NCI-H2171 (cell line): ENCODE data around the gene ANKRD66.

Experiments
- DNase-seq: peaks from one replicate; lab custom pipeline; 2025; lab: John Stamatoyannopoulos, UW

Gene ANKRD66

DNA sequence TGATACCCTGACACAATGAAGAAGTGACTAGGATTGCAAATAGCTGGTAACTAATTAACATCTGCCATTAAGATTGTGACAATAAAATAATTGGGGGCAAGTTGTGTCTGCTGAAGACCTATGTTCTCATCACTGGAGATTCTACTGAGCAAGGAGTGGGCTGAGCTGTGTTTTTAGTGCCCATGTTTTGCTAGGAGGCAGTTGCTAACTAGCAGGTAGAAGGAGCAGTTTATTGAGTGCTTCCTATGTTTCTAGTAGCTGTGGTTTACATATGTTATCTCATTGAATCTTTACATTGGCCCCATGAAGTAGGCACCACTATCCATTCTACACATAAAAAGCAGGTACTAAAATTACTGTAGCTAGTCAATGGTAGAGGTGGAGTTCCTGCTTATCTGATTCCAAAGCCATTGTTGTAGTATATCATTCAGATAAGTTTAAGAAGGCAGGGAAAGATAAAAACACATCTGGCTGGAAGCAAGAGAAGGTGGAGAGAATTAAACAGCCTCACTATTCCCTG lies 43.7 kb downstream of the ANKRD66 start:
- DNase-seq = no peak

DNA sequence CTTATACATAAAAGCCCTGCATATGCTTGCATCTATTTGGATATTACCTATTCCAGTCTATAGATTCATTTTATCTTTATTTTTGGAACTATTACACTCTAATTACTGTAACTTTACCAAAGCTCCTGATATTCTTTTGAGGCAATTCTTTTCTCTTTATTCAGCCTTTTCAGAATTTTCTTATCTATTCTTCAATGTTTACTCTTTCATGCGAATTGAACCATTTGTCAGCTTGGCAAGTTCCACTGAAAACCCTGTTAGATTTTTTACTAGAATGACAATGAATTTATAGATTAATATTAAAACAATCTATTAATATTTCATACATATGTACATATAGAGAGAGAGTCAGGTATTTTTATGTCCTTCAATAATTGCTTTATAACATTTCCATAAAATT lies 45.9 kb downstream of the ANKRD66 start:
- DNase-seq = no peak

DNA sequence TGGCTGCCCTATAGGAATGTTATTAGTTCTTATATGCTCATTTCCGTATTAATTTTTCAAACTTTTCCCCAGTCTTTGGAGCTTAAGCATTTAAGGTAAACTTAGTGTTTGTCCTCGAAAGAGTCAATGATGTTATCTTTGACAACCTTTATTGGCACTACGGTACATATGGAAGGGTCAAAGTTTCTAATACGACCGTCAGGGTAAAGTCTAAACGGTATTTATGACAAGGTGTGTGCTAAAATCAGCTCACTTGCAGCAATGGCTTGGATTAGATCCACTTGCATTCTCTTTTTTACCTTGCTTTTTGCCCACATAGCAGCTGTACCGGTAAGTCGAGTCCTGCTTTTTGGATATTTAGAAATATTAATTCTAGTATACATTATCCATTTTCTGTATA lies 46.4 kb downstream of the ANKRD66 start, which contains the start of gene MEP1A:
MEP1A (plus strand) TSS at position 252 of the 400 bp plus-strand sequence; CDS start at position 262, 10 bp downstream.
- DNase-seq = no peak

DNA sequence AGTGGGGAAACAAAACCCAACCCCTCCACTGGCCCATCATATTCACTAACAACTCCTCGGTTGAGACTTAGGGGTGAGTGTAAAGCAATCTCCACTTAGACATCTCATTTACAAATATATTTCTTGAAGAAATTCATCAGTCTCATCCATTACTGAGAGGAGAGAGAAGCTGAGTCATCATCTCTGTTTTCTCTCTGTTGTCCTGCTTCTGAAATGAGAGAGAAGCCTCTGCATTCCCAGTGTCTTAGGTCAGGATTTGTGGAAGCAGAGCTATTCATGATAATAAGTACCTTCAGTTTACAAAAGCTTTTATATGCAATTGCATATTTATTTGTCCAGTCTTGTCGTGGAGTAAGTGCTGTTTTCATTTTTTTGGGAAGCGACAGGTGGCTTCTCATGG lies 47.3 kb downstream of the ANKRD66 start:
- DNase-seq = no peak

DNA sequence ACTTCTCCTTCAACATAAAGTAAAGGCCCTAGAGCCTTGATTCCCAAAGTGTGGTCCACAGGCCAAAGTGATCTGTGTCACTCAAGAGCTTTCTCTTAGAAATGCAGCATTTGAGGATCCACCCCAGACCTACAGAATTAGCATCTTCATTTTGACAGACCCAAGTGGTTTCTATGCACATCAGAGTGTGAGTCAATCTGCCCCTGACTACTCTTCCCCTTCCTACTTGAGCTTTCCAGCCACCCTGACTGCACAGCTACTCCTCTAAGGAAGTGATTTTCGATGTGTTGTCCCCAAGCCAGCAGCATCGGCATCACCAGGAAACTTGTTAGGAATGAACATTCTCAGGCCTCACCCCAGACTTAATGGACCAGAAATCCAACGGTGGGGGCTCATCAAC lies 49.1 kb downstream of the ANKRD66 start:
- DNase-seq = no peak

DNA sequence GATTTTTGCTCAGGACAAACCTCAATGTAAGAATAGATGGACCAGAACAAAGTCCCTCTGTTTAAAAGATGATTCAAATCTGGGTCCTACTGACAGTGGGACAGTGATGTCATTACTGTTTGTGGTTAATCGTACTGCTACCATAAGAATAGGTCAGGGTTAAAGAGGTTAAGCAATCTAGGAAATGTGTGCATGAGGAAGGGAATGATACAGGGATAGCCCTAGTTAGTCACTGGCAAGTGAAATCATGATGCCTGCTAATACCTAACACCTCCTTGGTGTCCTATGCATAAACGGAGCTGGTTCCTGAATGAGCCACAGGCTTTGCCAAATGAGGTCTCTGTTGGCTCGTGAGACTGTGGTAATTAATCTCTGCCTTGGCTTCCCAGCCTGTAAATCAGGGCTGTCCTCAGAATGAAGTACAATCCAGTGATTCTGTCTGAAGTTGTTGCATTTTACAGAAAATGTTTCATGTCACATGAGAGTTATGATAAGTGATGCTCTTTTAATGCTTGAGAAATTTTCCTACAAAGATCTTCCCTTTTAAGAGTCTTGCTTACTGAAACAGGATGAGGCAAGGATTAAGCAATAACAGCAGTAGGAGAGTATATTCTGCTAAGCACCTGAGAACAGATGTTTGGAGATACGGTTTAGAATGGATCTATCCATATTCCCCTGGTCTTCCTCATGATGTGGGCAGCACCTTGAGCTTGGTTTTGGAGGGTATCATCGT lies 50.3 kb downstream of the ANKRD66 start:
- DNase-seq = no peak

DNA sequence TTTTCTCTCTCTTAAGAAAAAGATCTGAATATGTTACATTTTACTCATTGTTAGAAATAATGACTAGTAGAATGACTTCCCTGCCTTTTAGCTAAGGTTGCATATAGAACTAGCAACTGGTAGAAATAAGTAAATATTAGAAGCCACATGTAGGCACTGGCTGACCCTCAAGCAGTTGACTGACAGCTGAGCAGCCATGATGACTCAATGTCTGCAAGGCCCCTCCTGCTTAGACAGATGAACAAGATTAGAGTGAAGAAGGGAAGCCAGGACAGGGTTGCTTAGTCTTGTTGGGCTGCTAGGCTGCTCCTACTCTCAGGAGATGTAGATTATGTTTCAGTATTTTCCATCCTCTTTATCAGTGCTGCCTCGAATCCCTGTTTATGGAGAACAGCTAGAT lies 52.9 kb downstream of the ANKRD66 start:
- DNase-seq = no peak

DNA sequence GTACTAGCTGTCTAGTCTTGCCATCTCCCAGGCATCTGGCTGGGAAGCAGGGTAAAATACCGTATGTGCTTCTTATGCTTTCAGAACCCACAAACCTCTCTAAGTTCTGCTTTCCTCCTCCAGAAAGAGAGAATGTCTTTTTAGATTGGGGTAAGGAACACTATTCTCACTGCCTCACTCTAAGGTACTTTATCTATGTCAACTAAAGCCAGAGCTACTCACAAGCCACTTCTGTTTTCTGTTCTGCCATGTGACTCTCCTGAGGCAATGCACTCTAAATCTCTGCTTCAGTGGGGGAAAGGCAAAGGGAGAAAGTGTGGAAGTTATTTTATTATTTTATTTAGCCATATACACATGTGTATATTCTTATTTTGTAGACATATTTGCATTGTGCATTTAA lies 62.1 kb downstream of the ANKRD66 start:
- DNase-seq = no peak
